ENCODE results near the gene ZBTB43. TPM values are rescaled to one million over a fixed set of nuclear protein-coding genes. Genes with fewer than 3 reads are reported as not detected.
A peak's percentile ranks its signal among the peaks of the same experiment; 100 is the strongest.
"Not testable (repeated sequence)": the region's sequence is repeated elsewhere in the genome, so short reads cannot be mapped to it uniquely, and the experiment has no call there.

The ZBTB43 gene
- total RNA-seq, 1 donor from 2014 or later, result 16.7 TPM

GRCh38 chr9:126777733-126778132 lies 27.1 kb upstream of the ZBTB43 start:
- Mint-ChIP-seq H3K4me3 (no peak overlapping the region), H3K9me3 (no peaks in the 10 kb centered on the region), H3K27me3 (peaks cover 48% of the 10 kb centered on the region), H3K4me1 (ENCODE audit: unreplicated experiment) (peaks cover 5% of the 10 kb centered on the region), H3K27ac (no peak overlapping the region), H3K36me3 (no peaks in the 10 kb centered on the region)
- DNase-seq (ENCODE audit: extremely low spot score, unreplicated experiment), result no peak
- TF ChIP-seq CTCF (conservative IDR thresholded peaks at IDR 0.05), result no peak

- Mint-ChIP-seq H3K4me1 (ENCODE audit: unreplicated experiment) (peaks cover 5% of the 10 kb centered on the region), H3K27me3 (peaks cover 47% of the 10 kb centered on the region), H3K36me3 (no peaks in the 10 kb centered on the region), H3K4me3 (no peak overlapping the region), H3K9me3 (no peaks in the 10 kb centered on the region), H3K27ac (no peak overlapping the region)
- TF ChIP-seq CTCF (conservative IDR thresholded peaks at IDR 0.05), result no peak
- no peak for DNase-seq (ENCODE audit: extremely low spot score, unreplicated experiment)
Measured at GRCh38 chr9:126778141-126778540, 26.7 kb upstream of the ZBTB43 start.

GRCh38 chr9:126778696-126779095 lies 26.1 kb upstream of the ZBTB43 start:
- H3K4me3 Mint-ChIP-seq; H3K9me3 Mint-ChIP-seq; DNase-seq (ENCODE audit: extremely low spot score, unreplicated experiment); H3K27ac Mint-ChIP-seq; H3K4me1 Mint-ChIP-seq (ENCODE audit: unreplicated experiment); H3K36me3 Mint-ChIP-seq: not testable (repeated sequence)
- H3K27me3 Mint-ChIP-seq, result peaks cover 43% of the 10 kb centered on the region

- H3K9me3 Mint-ChIP-seq, result no peaks in the 10 kb centered on the region
- no peak overlapping the region for H3K27ac Mint-ChIP-seq
- peak; percentile 94 for DNase-seq (ENCODE audit: extremely low spot score, unreplicated experiment)
- peaks cover 28% of the 10 kb centered on the region for H3K27me3 Mint-ChIP-seq
- peaks cover 5% of the 10 kb centered on the region for H3K4me1 Mint-ChIP-seq (ENCODE audit: unreplicated experiment)
- H3K4me3 Mint-ChIP-seq, result peak overlapping the region; percentile 52
- peak; percentile 99 for TF ChIP-seq CTCF (conservative IDR thresholded peaks at IDR 0.05)
- H3K36me3 Mint-ChIP-seq, result no peaks in the 10 kb centered on the region
Measured at GRCh38 chr9:126781186-126782052, 23.4 kb upstream of the ZBTB43 start.

- H3K36me3 Mint-ChIP-seq, result no peaks in the 10 kb centered on the region
- peaks cover 34% of the 10 kb centered on the region for H3K27me3 Mint-ChIP-seq
- DNase-seq (ENCODE audit: extremely low spot score, unreplicated experiment), result no peak
- H3K4me3 Mint-ChIP-seq, result no peak overlapping the region
- no peaks in the 10 kb centered on the region for H3K9me3 Mint-ChIP-seq
- no peak for TF ChIP-seq CTCF (conservative IDR thresholded peaks at IDR 0.05)
- H3K4me1 Mint-ChIP-seq (ENCODE audit: unreplicated experiment), result peaks cover 5% of the 10 kb centered on the region
- no peak overlapping the region for H3K27ac Mint-ChIP-seq
Measured at GRCh38 chr9:126782053-126782388, 22.8 kb upstream of the ZBTB43 start.

- Mint-ChIP-seq H3K36me3 (no peaks in the 10 kb centered on the region), H3K4me1 (ENCODE audit: unreplicated experiment) (peaks cover 5% of the 10 kb centered on the region), H3K27me3 (peaks cover 46% of the 10 kb centered on the region), H3K27ac (no peak overlapping the region), H3K9me3 (no peaks in the 10 kb centered on the region), H3K4me3 (no peak overlapping the region)
- DNase-seq (ENCODE audit: extremely low spot score, unreplicated experiment), result no peak
- no peak for TF ChIP-seq CTCF (conservative IDR thresholded peaks at IDR 0.05)
Measured at GRCh38 chr9:126783949-126784348, 20.9 kb upstream of the ZBTB43 start.
